22Rv1 (cell line): ENCODE data around the gene PANX2.

Source experiments
- H3K27ac ChIP-seq: fragments of 450-650 bp; 2 replicates; pipeline ENCODE4 v1.5.1; 2017
- ZFX ChIP-seq: fragments of 450-650 bp; IDR thresholded peaks from 2 replicates; pipeline ENCODE4 v1.6.1; 2017; ENCODE audit warnings: antibody characterized with exemption, borderline replicate concordance
- TF ChIP-seq, protein P1 (sequence below): fragments of 450-650 bp; IDR thresholded peaks from 2 replicates; pipeline ENCODE4 v1.5.1; 2017; ENCODE audit warnings: mild to moderate bottlenecking

Gene PANX2

DNA sequence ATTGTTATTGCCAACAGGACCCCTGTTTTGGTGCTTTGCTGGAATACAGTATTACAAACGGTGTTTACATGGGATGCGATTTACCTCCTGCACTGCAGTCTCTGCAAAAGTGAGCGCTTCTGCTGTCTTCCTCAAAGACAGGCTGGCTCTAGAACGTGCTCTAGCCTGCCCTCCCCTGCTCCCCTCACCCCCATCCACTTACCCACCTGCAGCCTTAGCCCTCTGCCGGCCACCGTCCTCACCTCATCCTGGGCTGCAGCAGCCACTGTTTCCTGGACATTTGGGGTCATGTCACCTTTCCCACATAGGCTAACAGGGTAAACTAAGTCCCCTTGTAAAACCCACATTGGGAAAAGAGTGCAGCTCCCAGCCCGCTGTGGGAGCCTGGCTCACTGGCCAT, 9.6 kb upstream of the PANX2 start:
- TF ChIP-seq, protein P1, sequence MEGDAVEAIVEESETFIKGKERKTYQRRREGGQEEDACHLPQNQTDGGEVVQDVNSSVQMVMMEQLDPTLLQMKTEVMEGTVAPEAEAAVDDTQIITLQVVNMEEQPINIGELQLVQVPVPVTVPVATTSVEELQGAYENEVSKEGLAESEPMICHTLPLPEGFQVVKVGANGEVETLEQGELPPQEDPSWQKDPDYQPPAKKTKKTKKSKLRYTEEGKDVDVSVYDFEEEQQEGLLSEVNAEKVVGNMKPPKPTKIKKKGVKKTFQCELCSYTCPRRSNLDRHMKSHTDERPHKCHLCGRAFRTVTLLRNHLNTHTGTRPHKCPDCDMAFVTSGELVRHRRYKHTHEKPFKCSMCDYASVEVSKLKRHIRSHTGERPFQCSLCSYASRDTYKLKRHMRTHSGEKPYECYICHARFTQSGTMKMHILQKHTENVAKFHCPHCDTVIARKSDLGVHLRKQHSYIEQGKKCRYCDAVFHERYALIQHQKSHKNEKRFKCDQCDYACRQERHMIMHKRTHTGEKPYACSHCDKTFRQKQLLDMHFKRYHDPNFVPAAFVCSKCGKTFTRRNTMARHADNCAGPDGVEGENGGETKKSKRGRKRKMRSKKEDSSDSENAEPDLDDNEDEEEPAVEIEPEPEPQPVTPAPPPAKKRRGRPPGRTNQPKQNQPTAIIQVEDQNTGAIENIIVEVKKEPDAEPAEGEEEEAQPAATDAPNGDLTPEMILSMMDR = no peak
- no peak for TF ChIP-seq ZFX
- H3K27ac ChIP-seq = no peak overlapping the region

DNA sequence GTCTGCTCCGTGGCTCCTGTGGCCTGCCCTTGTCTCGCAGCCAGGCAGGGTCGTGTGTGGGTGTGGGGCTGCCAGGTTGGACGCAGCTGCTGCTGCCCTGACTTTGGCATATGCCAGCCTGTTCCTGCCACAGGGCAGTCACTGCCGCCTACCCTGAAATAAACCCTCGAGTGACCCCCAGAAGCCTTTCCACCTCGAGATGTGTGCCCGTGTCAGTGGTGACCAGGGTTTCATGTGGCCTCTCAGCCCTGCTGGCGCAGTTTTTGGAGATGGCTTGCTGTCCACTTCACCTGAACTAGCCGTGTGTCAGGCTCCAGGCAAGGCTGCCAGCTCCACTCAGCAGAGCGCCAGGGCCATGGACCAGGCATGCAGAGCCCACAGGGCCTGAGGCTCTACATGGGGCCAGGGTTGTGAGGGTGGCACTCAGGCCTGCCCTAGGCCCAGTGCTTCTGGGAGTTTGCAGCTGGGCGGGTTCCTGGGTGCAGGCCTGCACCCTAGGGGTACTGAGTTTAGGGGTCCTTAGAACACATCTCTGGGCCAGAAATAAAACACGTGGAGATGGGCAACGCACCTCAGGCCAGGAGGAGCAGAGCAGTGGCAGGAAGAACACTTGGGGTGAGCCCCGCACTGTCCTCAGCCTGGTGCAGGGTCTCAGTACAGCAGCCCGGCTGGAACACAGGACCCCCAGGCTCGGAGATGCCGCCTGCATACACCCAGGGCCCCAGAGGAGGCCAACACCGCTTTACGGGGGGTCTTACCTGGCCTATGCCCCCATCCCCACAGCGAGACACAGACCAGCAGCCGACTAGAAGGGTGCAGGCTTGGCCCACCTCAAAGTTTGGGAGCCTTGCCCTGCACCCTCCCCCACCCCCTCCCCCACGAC, 8.8 kb upstream of the PANX2 start:
- TF ChIP-seq, protein P1 = no peak
- TF ChIP-seq ZFX = no peak
- no peak overlapping the region for H3K27ac ChIP-seq

DNA sequence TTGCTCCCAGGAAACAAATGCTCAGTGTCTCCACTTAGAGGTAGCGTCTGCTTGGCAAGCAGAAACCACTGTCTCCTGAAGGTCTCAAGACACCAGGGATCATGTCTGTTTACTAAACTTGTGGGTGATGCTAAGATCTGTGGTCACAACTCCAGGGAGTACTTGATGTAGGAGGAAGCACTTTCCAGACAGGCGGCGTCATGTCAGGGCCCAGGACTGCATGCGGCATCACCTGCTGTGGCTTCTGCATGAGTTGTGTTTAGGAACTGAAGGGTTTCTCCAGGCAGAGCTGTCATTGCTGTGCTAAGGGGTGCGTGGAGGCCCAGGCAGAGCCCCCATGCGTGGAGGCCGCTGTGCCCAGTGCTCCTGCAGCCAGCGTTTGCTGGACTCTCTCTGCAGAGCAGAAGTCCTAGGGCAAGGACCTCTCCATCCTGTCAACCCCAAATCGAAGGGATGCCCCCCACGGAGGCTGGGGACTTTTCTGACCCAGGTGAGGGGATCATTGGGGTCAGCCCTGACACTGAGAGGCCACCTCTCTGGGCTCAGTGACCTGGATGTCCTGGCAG, 8.1 kb upstream of the PANX2 start:
- no peak overlapping the region for H3K27ac ChIP-seq
- TF ChIP-seq ZFX = no peak
- TF ChIP-seq, protein P1 = no peak

DNA sequence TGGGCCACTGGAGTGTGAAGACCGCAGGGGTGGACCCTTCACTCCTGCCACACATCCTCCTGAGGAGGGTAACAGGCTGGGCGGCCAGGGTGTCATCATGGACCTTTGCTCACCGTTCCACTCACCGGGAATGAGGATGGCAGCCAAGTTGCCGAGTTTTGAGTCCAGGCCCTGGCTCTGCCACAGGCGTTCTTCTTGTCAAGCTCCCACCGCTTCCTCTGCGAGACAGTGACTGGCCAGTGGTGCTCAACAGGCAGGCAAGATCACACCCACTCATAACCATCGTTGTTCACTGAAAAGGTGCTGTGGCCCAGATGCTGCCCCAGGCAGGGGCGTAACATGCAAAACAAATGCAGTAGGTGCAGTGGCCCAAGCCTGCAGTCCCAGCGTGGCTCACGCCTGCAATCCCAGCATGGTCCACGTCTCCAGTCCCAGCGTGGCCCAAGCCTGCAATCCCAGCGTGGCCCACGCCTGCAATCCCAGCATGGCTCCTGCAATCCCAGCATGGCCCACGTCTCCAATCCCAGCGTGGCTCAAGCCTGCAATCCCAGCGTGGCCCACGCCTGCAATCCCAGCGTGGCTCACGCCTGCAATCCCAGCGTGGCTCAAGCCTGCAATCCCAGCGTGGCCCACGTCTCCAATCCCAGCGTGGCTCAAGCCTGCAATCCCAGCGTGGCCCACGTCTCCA, 5.0 kb upstream of the PANX2 start:
- H3K27ac ChIP-seq = no peak overlapping the region
- TF ChIP-seq, protein P1 = no peak
- no peak for TF ChIP-seq ZFX

DNA sequence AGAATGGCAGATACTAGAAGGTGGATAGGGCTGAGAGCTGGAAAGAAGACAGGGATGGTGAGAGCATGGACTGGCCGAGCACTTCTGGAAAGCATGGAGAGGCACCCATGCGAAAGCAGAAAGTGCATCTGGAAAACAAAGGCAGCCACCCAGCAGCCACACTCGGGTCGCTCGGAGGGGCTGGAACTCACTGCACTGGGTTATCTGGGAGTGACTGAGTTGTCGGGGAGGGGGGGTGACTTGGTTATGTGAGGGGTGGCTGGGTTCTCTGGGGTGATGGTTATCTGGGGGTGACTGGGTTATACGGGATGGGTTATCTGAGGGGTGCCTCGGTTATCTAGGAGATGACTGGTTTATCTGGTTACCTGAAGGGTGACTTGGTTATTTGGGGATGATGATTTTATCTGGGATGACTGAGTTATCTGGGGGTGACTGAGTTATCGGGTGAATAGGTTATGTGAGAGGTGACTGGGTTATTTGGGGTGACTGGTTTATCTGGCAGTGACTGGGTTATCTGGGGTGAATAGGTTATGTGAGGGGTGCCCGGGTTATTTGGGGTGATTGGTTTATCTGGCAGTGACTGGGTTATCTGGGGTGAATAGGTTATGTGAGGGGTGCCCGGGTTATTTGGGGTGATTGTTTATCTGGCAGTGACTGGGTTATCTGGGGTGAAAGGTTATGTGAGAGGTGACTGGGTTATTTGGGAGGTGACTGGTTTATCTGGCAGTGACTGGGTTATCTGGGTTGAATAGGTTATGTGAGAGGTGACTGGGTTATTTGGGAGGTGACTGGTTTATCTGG, 2.6 kb upstream of the PANX2 start:
- TF ChIP-seq ZFX = no peak
- TF ChIP-seq, protein P1 = no peak
- no peak overlapping the region for H3K27ac ChIP-seq

DNA sequence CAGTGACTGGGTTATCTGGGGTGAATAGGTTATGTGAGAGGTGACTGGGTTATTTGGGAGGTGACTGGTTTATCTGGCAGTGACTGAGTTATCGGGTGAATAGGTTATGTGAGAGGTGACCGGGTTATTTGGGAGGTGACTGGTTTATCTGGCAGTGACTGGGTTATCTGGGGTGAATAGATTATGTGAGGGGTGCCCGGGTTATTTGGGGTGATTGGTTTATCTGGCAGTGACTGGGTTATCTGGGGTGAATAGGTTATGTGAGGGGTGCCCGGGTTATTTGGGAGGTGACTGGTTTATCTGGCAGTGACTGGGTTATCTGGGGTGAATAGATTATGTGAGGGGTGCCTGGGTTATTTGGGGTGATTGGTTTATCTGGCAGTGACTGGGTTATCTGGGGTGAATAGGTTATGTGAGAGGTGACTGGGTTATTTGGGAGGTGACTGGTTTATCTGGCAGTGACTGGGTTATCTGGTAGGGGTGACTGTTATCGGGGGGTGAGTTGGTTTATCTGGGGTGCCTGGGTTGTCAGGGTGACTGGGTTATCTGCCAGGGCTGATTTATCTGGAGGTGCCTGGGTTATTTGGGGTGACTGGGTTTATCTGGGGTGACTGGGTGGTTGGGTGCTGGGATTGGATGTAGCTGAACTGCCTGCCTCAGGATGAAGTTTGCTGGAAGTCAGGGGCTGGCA, 1.9 kb upstream of the PANX2 start:
- H3K27ac ChIP-seq = peak overlapping the region; percentile 68; the same call in 1 of the 2 replicates
